H54 (cell line): ENCODE measurements around the gene NR2C2AP.
"Not testable (repeated sequence)": the region's sequence is repeated elsewhere in the genome, so short reads cannot be mapped to it uniquely, and the experiment has no call there.

Experiments
- DNase-seq: peaks from one replicate; pipeline ENCODE4 v3.0.0; 2011; ENCODE audit warnings: low spot score, mixed read lengths; ENCODE audit not compliant: insufficient read length
- FAIRE-seq: peaks from 3 replicates; lab custom pipeline; 2011; peaks lifted over from hg19 to GRCh38; lab: Jason Lieb, UNC
- POLR2A ChIP-seq: IDR thresholded peaks from 2 replicates; pipeline ENCODE4 v1.6.1; 2011; ENCODE audit warnings: low read depth, mild to moderate bottlenecking, low read length

Gene NR2C2AP

DNA sequence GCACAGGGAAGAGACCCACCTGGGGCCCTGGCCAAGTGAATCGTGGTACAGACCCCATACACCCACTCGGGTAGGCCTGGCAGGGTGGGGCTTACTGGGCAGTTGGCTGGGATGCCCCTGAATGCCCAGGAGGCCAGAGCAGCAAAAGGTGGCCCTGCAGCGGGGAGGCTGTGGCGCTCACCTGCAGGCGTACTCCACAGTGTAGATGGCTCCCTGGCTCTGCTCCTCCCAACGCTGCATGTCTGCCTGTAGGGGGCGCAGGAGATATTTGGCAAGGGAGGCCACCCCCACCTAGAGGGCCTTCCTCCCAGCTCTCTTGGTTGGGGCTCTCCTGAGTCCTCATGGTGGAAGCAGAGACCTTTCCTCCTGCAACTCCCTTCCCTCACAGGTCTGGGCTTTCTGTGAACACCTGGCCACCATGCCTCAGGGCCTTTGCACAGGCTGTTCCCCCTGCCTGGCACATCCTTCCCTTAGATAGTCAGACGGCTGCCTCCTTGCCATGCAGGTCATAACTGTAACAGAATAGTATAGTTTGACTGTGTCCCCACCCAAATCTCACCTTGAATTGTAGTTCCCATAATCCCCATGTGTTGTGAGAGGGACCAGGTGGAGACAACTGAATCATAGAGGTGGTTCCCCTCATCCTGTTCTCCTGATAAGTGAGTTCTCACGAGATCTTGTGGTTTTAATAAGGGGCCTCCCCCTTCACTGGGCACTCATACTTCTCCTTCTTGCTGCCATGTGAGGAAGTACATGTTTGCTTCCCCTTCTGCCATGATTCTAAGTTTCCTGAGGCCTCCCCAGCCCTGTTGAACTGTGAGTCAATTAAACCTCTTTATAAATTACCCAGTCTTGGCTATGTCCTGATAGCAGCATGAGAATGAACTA is 17.1 kb downstream of the NR2C2AP start:
- no peak for TF ChIP-seq POLR2A
- FAIRE-seq, result no peak
- no peak for DNase-seq

DNA sequence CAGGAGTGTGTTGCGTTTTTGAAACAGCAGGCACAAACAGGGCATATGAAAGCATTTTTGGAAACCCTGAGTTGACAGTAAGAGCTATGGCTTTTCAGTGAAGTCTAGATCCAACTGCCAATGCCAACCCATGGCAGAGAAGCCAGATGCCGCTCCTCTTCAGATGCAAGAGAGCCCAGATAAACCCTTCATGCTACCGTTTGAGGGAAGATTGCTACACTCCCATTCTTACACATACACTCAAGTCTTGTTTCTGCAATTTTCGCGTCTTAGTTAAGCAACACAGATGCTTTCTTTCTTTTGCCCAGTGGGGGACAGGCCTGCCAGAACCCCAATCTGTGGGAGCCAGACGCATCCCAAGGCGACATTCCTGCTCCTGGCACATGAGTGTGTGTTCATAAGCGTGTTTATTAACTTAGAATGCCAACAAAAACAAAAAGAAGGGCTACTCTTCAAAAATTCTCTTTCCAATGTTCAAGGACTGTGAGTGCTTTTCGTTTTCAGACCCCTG is 21.7 kb downstream of the NR2C2AP start:
- TF ChIP-seq POLR2A, result no peak
- no peak for DNase-seq

GRCh38 chr19:19179548-19180441 is 23.4 kb downstream of the NR2C2AP start:
- DNase-seq, result no peak
- no peak for TF ChIP-seq POLR2A
- FAIRE-seq, result no peak

More for the DNA sequence above, 21.7 kb downstream of the NR2C2AP start:
- no peak for FAIRE-seq

DNA sequence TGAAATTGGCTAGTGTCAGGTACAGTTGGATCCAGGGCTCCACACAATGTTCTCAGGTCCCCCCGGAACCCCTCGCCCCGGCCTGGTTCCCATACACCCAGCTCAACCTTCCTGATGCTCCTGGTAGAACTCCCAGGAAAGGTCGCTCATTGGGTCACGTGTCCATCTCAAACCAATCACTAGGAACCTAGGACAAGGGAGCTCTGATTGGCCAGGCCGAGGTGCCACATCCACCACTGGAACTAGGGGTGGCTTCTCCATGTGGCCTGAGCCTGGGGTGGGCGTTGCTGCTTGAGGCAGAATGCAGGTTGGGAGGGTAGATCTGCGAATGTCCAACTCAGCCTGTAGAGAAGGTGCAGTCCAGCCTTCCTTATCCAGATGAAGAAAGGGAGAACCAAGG is 26.3 kb downstream of the NR2C2AP start:
- FAIRE-seq (no peak), DNase-seq (no peak)
- no peak for TF ChIP-seq POLR2A

- not testable (repeated sequence) for FAIRE-seq, DNase-seq
Observed at GRCh38 chr19:19173243-19173642, 30.0 kb downstream of the NR2C2AP start.

- no peak for FAIRE-seq
- no peak for TF ChIP-seq POLR2A
- no peak for DNase-seq
Observed at GRCh38 chr19:19171821-19172532, 31.2 kb downstream of the NR2C2AP start.

DNA sequence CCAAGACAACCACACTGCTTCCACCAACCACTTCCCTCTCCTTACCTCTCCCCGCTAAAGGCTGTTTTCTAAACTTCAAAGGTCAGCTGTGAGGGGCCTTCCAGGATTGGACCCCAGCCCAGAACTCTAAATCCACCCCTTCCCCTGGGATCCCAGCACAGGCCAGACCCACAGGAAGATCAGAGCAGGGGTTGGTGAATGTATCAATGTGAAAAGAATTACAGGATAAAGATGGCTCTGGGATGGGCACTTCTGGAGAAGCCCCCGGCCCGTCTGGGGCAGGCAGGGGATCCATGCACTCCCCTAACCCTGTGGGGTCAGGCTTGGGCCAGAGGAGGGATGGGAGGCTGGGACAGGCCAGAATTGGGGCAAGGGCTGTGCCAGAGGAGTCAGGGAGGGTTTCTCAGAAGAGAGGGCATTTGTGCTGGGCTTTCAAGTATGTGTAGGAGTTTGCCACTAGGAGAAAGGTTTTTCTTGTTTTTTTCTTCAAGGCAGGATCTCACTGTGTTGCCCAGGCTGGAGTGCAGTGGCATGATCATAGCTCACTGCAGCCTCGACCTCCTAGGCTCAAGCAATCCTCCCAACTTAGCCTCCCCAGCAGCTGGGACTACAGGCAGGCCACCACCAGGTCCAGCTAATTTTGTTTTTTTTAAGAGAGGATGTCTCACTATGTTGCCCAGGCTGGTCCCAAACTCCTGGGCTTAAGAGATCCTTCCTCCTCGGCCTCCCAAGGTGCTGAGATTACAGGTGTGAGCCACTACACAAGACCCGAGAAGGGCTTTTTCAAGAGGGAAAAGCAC is 32.1 kb downstream of the NR2C2AP start:
- FAIRE-seq, result no peak
- no peak for DNase-seq
- TF ChIP-seq POLR2A, result no peak

DNA sequence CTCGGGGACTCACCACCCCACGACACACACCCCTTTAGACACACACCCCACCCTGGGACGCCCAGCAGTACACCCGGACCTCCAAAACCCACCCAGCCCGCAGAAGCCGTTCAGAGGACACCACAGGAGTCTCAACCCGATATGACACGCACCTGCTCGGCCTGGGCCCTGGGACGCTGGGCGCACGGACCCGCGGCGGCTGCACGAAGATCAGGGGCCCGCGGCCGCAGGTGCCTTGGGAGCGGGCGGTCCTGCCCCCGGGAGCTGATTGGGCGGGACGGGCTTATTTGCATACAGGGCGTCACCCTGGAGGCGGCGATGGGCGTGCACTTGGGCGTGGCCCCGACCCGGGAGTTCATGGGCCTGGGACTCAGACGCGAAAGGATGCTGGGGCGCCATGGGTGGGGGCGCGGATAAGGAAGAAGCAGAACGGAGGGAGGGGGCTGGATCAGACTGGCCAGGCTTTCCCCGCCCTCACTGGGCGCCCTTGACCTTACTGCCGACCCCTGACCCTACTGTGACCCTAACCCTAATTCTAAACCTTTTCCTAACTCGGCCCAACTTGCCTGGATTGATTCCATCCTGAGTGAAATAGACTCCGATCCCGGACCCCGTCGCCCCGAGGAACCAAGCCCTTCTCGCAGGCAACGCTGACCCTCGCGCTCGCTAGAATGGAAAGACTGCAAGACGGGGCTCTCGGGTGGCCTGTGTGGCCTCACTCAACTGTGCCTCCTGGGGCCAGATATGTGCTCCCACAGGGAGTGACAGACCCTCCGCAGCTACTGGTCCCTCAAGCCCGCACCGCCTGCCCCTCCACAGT is 33.0 kb downstream of the NR2C2AP start, which contains the start of gene MEF2B:
Gene MEF2B, minus strand, starts transcription at position 211 of the 820 bp plus-strand sequence. CDS start 19,528 bp downstream, outside the sequence.
- DNase-seq (no peak), FAIRE-seq (no peak)
- TF ChIP-seq POLR2A, result no peak

DNA sequence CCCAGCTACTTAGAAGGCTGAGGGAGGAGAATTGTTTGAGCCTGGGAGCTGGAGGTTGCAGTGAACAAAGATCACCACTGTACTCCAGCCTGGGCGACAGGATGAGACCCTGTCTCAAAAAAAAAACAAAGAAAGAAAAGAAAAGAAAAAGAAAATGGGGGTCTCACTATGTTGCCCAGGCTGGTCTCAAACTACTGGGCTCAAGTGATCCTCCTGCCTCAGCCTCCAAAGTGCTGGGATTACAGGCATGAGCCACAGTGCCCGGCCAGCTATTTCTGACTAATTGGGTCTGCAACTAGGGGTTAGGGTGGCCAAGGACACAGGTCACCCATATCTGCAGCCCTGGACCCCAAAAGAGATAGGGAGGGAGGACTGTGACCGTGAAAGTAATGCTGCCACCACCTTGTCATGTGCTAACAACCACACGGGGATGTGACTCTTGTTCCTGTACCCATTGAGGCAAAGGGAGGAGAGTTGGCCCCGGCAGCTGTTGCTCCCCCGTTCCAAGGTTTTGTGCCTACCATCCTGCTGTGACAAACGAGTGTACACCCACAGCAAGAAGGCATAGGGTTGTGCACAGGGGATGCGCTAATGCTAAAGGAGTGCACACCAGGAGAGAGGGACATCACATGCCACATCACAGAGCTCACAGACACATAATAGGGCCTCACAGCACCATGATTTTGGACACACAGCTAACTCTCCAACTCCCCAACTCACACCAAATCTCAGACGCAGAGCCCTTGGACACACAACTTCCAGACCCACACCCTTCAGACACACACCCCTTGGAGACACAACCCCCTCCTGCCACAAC is 33.8 kb downstream of the NR2C2AP start:
- FAIRE-seq, result no peak
- TF ChIP-seq POLR2A, result no peak
- no peak for DNase-seq

- DNase-seq (no peak), FAIRE-seq (no peak)
- no peak for TF ChIP-seq POLR2A
Observed at GRCh38 chr19:19167612-19168011, 35.6 kb downstream of the NR2C2AP start.

- FAIRE-seq (no peak), DNase-seq (no peak)
- TF ChIP-seq POLR2A, result no peak
Observed at GRCh38 chr19:19165396-19165795, 37.8 kb downstream of the NR2C2AP start.

DNA sequence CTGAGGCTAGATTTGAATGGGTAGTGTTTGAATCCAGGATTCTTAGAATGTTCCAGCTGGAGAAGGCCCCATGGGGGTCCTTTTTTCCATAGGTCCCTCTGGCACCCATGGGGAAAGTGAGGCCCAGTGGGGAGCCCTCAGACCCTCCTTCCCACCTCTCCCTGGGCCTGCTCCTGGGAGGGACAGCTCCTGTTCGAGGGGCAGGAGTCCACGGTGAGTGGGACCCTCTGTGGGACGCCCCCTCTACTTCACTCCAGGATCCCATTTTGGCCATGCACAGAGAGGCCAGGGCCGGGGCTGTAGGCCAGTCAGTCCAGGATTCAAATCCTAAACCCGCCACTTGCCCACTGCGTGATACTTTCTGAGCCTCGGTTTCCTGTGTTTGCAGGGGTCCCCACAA is 40.7 kb downstream of the NR2C2AP start:
- no peak for FAIRE-seq

More for the DNA sequence above, 40.7 kb downstream of the NR2C2AP start:
- DNase-seq, result no peak
- TF ChIP-seq POLR2A, result no peak
